Gastrocnemius medialis (tissue), 4 donors: ENCODE measurements around the gene TNF.

Source experiments
- POLR2A ChIP-seq, 2 donors: fragments of 450-650 bp; IDR thresholded peaks; one replicate each; pipeline ENCODE4 v1.6.1; 2017; ENCODE audit warnings: antibody characterized with exemption in 2 of 2, mild to moderate bottlenecking in 2 of 2, moderate library complexity in 2 of 2
- TF ChIP-seq, protein P1 (sequence below), 5 experiments: fragments of 450-650 bp in 3 of 5; fragments of 200-600 bp in 2 of 5; sonication (generic) in 2 of 5; IDR thresholded peaks in 4 of 5; conservative IDR thresholded peaks in 1 of 5; 1 replicate in 4 of 5; 2 replicates in 1 of 5; pipeline ENCODE4 v1.5.1; 2016 to 2019; ENCODE audit warnings: antibody characterized with exemption in 5 of 5, mild to moderate bottlenecking in 3 of 5, moderate library complexity in 3 of 5

DNA sequence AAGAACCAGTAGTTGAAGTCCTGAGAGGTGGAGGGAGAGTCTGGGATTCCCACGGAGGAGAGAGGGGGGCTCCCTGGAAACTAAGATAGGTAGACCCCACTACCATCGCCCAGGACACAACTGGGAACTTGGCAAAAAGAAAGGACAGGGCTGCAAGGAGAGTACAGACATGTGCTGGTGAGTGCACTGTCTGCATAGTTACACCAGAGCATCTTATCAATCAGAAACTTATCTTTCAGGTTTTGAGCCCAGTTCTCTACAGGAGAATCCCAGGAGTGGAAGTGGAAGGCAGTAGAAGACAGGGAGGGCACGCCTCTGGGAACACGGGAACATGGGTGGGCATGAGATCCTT is 15.8 kb upstream of the TNF start:
- TF ChIP-seq, protein P1, sequence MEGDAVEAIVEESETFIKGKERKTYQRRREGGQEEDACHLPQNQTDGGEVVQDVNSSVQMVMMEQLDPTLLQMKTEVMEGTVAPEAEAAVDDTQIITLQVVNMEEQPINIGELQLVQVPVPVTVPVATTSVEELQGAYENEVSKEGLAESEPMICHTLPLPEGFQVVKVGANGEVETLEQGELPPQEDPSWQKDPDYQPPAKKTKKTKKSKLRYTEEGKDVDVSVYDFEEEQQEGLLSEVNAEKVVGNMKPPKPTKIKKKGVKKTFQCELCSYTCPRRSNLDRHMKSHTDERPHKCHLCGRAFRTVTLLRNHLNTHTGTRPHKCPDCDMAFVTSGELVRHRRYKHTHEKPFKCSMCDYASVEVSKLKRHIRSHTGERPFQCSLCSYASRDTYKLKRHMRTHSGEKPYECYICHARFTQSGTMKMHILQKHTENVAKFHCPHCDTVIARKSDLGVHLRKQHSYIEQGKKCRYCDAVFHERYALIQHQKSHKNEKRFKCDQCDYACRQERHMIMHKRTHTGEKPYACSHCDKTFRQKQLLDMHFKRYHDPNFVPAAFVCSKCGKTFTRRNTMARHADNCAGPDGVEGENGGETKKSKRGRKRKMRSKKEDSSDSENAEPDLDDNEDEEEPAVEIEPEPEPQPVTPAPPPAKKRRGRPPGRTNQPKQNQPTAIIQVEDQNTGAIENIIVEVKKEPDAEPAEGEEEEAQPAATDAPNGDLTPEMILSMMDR (IDR thresholded peaks at IDR 0.05 in 4 of 5, conservative IDR thresholded peaks at IDR 0.05 in 1 of 5), result no peak
- TF ChIP-seq POLR2A (IDR thresholded peaks at IDR 0.05), result no peak
